DND-41 (cell line): ENCODE results near the gene SLC8A3.
"Not testable (repeated sequence)": the region's sequence is repeated elsewhere in the genome, so short reads cannot be mapped to it uniquely, and the experiment has no call there.

ENCODE experiments used
- ATAC-seq: fragments of 200-7000 bp; cut with Tn5 transposase; 3 replicates; pipeline ENCODE4 v1.9.1; 2021; ENCODE audit warnings: low read depth; ENCODE audit not compliant: insufficient read depth
- DNase-seq: peaks from one replicate; pipeline ENCODE4 v3.0.0-alpha.2; 2020
- H2AFZ ChIP-seq: 2 replicates; pipeline ENCODE4 v1.6.0; 2012; ENCODE audit warnings: low read depth, low read length
- H3K27ac ChIP-seq: 2 replicates; pipeline ENCODE4 v1.5.1; 2012; ENCODE audit warnings: low read length, inconsistent platforms
- H3K27me3 ChIP-seq: fragments of 200-600 bp; sonication (generic); 2 replicates; pipeline ENCODE4 v1.6.0; 2012; ENCODE audit warnings: low read length, mild to moderate bottlenecking, inconsistent platforms; ENCODE audit not compliant: insufficient read depth, poor library complexity
- H3K36me3 ChIP-seq: 2 replicates; pipeline ENCODE4 v1.5.1; 2012; ENCODE audit warnings: low read length, inconsistent platforms; ENCODE audit not compliant: insufficient read depth
- H3K4me1 ChIP-seq: 2 replicates; pipeline ENCODE4 v1.5.1; 2012; ENCODE audit warnings: mild to moderate bottlenecking, low read length; ENCODE audit not compliant: insufficient read depth
- H3K4me2 ChIP-seq: 2 replicates; pipeline ENCODE4 v1.6.0; 2012; ENCODE audit warnings: mild to moderate bottlenecking, moderate library complexity, low read length, inconsistent platforms; ENCODE audit not compliant: insufficient read depth
- H3K4me3 ChIP-seq, 2 experiments: fragments of 200-600 bp in 1 of 2; shearing (Covaris generic) in 1 of 2; 2 replicates each; pipeline ENCODE4 v1.5.1; 2012 to 2016; ENCODE audit warnings: inconsistent platforms in 2 of 2, low read length in 2 of 2, mild to moderate bottlenecking in 2 of 2, low read depth in 1 of 2, moderate library complexity in 1 of 2
- H3K79me2 ChIP-seq: 2 replicates; pipeline ENCODE4 v1.6.0; 2012; ENCODE audit warnings: low read length, inconsistent platforms; ENCODE audit not compliant: insufficient read depth
- H3K9ac ChIP-seq: 2 replicates; pipeline ENCODE4 v1.6.0; 2012; ENCODE audit warnings: low read depth, mild to moderate bottlenecking, inconsistent platforms, low read length, moderate library complexity
- H3K9me3 ChIP-seq: 2 replicates; pipeline ENCODE4 v1.5.1; 2012; ENCODE audit warnings: low read length, moderate library complexity, mild to moderate bottlenecking, inconsistent platforms; ENCODE audit not compliant: insufficient read depth, severe bottlenecking
- H4K20me1 ChIP-seq: 2 replicates; pipeline ENCODE4 v1.6.0; 2012; ENCODE audit warnings: low read length; ENCODE audit not compliant: insufficient read depth
- EZH2 ChIP-seq: IDR thresholded peaks from 3 replicates; pipeline ENCODE4 v1.6.1; 2012; ENCODE audit warnings: borderline replicate concordance, low read depth, mild to moderate bottlenecking, moderate library complexity, low read length, inconsistent platforms; ENCODE audit not compliant: severe bottlenecking
- TF ChIP-seq, protein P1 (sequence below): IDR thresholded peaks from 2 replicates; pipeline ENCODE4 v1.5.1; 2012; ENCODE audit warnings: borderline replicate concordance, low read length, moderate library complexity, mild to moderate bottlenecking; ENCODE audit not compliant: poor library complexity, severe bottlenecking; ENCODE audit errors: extremely low read depth

Gene SLC8A3

GRCh38 chr14:70229877-70230640 lies 41.3 kb upstream of the SLC8A3 start:
- not testable (repeated sequence) for H2AFZ ChIP-seq, H4K20me1 ChIP-seq, H3K4me1 ChIP-seq, H3K9ac ChIP-seq, H3K79me2 ChIP-seq, H3K27ac ChIP-seq, H3K4me2 ChIP-seq, ATAC-seq, H3K9me3 ChIP-seq, H3K36me3 ChIP-seq, DNase-seq, H3K27me3 ChIP-seq, H3K4me3 ChIP-seq

- no peak overlapping the region for H2AFZ ChIP-seq
- ATAC-seq = no peak
These were observed 25.1 kb upstream of the SLC8A3 start for GRCh38 chr14:70213721-70214282.

DNA sequence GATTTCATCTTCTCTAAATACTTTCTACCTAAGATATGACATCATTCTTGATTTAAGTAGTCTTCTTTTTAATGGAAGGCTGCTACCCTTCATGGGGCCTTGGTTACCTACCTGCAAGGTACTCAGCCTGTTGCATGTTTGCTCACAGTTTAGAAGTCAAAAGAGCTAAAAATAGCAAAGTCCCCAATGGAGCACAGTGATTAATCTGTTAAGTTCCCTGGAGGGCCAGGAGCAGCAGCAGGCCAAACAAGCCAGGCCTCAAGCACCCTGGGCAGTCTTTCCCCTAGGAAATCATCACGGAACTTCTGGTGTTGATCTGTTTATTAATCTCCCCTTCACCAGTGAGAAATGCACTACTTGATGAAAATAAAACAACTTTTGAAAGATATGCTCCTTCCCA lies 24.0 kb upstream of the SLC8A3 start:
- TF ChIP-seq, protein P1, sequence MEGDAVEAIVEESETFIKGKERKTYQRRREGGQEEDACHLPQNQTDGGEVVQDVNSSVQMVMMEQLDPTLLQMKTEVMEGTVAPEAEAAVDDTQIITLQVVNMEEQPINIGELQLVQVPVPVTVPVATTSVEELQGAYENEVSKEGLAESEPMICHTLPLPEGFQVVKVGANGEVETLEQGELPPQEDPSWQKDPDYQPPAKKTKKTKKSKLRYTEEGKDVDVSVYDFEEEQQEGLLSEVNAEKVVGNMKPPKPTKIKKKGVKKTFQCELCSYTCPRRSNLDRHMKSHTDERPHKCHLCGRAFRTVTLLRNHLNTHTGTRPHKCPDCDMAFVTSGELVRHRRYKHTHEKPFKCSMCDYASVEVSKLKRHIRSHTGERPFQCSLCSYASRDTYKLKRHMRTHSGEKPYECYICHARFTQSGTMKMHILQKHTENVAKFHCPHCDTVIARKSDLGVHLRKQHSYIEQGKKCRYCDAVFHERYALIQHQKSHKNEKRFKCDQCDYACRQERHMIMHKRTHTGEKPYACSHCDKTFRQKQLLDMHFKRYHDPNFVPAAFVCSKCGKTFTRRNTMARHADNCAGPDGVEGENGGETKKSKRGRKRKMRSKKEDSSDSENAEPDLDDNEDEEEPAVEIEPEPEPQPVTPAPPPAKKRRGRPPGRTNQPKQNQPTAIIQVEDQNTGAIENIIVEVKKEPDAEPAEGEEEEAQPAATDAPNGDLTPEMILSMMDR = no peak

More at GRCh38 chr14:70213721-70214282, 25.1 kb upstream of the SLC8A3 start:
- Histone ChIP-seq H4K20me1 (no peaks in the 10 kb centered on the region), H3K36me3 (no peaks in the 10 kb centered on the region), H3K4me2 (no peak overlapping the region), H3K27ac (no peak overlapping the region), H3K79me2 (no peaks in the 10 kb centered on the region), H3K4me1 (no peaks in the 10 kb centered on the region), H3K4me3 (no peak overlapping the region), H3K9me3 (no peaks in the 10 kb centered on the region), H3K27me3 (peaks cover 5% of the 10 kb centered on the region), H3K9ac (no peak overlapping the region)
- DNase-seq = no peak
- TF ChIP-seq, protein P1 = no peak
- TF ChIP-seq EZH2 = no peak

DNA sequence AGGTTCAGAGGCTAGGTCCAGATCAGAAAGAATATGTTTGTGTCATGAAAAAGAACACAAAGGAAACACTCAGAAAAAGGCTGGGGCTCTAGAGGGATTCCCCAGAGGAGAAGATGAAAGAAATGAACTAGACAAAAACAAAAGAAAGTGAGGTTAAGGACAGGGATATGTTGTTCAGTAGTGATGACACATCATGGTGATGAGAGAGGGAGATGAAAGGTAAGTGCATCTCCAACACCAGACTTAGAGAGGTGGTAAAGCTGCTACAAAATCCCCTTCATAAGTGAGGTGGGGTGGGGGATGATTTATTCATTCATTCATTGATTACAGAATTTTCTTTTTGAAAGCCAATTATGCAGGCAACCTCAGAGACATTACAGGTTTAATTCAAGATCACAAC lies 19.6 kb upstream of the SLC8A3 start:
- no peak overlapping the region for H2AFZ ChIP-seq
- TF ChIP-seq, protein P1 = no peak
- no peak for TF ChIP-seq EZH2
- H3K9me3 ChIP-seq = no peaks in the 10 kb centered on the region
- no peak overlapping the region for H3K27ac ChIP-seq
- no peak for ATAC-seq
- no peak for DNase-seq
- peaks cover 5% of the 10 kb centered on the region for H3K27me3 ChIP-seq
- no peaks in the 10 kb centered on the region; the same call in 1 of the 2 replicates for H4K20me1 ChIP-seq
- no peaks in the 10 kb centered on the region for H3K36me3 ChIP-seq
- no peak overlapping the region for H3K4me3 ChIP-seq
- H3K79me2 ChIP-seq = no peaks in the 10 kb centered on the region
- no peak overlapping the region for H3K9ac ChIP-seq
- no peaks in the 10 kb centered on the region for H3K4me1 ChIP-seq
- no peak overlapping the region for H3K4me2 ChIP-seq

More for the DNA sequence above, 24.0 kb upstream of the SLC8A3 start:
- Histone ChIP-seq H3K79me2 (no peaks in the 10 kb centered on the region), H3K4me2 (no peak overlapping the region), H3K27ac (no peak overlapping the region), H3K9me3 (no peaks in the 10 kb centered on the region), H3K4me3 (no peak overlapping the region), H3K36me3 (no peaks in the 10 kb centered on the region), H3K4me1 (no peaks in the 10 kb centered on the region), H2AFZ (no peak overlapping the region), H3K9ac (no peak overlapping the region), H4K20me1 (no peaks in the 10 kb centered on the region), H3K27me3 (peaks cover 2% of the 10 kb centered on the region)
- ATAC-seq = no peak
- no peak for DNase-seq
